Germinal center (tissue), 1 donor: ENCODE measurements around the gene NOL4.
"Not testable (repeated sequence)": the region's sequence is repeated elsewhere in the genome, so short reads cannot be mapped to it uniquely, and the experiment has no call there.

Experiments
- DNase-seq: peaks from one replicate; pipeline ENCODE4 v3.0.0; 2012; ENCODE audit warnings: mixed read lengths, low spot score

Gene NOL4, protein sequence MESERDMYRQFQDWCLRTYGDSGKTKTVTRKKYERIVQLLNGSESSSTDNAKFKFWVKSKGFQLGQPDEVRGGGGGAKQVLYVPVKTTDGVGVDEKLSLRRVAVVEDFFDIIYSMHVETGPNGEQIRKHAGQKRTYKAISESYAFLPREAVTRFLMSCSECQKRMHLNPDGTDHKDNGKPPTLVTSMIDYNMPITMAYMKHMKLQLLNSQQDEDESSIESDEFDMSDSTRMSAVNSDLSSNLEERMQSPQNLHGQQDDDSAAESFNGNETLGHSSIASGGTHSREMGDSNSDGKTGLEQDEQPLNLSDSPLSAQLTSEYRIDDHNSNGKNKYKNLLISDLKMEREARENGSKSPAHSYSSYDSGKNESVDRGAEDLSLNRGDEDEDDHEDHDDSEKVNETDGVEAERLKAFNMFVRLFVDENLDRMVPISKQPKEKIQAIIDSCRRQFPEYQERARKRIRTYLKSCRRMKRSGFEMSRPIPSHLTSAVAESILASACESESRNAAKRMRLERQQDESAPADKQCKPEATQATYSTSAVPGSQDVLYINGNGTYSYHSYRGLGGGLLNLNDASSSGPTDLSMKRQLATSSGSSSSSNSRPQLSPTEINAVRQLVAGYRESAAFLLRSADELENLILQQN

DNA sequence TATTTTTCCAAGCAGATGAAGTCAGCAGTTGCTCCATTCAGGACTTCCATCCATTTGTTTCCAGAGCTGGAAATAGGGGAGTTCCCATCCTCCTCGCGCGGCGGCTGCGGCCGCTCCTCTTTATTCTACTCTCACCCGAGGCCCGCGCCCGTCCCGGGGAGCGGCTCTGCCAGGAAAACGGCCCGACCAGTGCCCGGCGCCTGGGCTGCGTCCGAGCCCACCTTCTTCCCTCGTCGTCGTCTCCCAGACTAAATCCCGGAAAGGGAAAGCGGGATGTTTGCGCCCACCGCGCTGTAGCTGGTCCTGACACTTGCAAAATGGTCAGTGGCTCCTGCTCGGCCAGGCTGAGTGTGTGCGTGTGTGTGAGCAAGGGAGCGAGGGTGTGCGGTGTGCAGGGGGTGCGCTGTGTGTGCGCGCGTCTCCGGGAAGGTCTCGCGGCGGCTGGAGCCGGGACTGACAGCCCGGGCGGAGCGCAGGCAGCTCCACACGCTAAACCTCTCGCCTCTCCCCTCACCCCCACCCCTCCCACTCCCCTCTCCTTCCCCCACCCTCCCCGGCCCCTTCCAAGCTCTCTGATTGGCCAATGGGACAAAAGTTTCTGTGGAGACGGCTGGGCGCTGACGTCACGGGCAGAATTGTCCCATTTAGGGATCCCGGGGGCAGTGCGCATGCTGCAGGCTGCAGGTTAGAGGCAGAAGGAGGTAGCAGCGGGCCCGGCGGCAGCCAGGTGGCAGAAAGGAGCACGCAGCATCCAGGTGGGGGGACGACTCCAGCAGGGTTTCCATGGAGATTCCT, at the start of gene NOL4:
Gene NOL4 (minus strand): TSS at position 491 of the 795 bp plus-strand sequence. CDS start 1,660 bp downstream, outside the sequence.
- no peak for DNase-seq

DNA sequence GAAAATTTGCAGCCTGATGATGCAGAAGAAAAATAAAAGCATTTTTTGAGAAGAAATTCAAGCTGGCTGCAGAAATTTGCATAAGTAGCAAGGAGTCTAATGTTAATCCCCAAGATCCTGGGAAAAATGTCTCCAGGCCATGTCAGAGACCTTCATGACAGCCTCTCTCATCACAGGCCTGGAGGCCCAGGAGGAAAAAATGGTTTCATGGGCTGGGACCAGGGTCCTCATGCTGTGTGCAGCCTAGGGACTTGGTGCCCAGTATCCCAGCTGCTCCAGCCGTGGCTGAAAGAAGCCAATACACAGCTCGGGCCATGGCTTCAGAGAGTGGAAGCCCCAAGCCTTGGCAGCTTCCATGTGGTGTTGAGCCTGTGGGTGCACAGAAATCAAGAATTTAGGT, 41.3 kb upstream of the NOL4 start:
- DNase-seq: not testable (repeated sequence)

DNA sequence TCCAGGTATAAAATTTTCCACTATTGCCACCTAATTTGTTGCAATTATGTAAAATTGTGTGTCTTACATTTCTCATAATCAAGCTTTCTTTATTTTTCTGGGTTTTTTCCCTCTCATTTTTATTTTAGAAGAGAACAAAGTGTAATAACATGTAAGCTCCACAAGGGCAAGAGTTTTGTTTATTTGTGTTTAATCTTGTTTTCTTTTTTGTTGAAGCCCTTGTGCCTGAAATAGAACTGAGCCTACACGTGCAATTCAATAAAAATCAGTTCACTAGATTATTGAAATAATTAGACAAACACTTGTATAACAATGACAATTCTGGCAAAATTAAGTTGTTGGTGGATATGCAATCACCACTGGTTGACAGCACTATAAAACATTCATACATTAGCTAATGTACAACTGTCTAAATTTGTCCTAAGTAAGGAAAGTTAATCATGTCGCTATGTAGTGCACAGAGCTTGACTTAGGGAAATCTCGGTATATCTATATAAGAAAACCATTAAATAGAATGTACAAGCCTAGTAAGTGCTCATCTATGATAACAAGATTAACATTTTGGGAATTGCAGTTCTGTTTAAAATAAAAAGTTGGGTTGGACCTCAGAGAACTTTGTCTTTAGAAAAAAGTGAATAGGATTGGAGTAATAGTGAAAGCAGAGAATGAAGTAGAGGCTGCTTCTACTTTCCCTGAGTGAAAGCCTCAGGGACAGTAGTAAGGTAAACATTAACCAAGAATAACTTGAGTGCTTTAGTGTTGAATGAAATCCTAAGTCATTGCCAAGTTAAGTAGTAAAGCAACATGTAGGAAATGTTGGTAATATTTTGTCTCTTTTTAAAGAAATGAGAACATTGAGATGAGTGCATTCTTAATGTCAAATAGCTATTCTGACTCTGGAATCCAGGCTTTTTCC, 37.4 kb upstream of the NOL4 start:
- no peak for DNase-seq

DNA sequence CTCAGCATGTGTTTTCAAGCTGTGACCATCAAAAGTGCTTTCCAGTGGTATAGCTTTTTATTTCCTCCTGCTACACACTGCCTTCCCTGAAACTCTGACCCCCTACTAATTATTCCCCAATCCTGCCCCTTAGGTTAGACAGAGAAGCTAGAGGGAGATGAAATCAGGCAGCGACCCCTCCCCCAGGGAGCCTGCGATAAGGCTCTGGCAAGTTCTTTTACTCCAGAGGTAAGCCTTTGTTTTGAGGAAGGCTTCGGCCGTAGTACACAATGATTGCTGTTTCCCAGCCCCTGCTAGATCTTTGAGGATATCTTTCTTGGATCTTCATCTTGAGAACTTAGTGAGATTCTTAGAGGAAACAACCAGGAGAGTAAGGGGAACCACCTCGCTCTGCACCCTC, 33.5 kb upstream of the NOL4 start:
- DNase-seq: no peak

DNA sequence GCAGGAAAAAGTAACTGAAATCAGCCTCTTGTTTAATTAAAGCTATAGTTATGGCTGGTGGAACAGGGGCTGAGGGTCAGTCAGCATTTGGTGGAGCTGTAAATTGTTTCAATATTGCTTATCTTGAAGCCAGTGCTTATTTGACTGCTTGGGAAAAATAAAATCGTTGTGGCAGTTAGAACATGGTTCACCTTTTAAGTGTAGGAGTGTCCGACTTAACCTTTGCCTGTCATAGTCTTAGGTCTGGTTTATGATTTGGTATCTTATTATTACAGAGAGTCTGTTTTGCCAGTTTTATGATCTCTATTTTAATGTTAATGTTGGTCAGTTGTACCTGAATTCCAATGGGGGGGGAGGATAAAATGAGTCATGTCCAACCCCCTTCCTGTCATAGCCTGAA, 27.2 kb upstream of the NOL4 start:
- DNase-seq: no peak

DNA sequence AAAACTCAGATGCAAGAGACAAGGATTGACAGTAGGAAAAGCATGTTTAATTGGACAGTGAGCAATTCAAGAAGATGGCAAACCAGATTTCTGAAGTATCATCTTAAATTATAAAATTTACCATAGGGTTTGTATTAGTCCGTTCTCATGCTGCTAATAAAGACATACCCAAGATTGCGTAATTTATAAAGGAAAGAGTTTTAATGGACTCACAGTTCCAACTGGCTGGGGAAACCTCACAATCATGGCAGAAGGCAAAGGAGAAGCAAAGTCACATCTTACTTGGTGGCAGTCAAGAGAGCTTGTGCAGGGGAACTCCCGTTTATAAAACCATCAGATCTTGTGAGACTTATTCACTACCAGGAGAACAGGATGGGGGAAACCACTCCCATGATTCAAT, 24.0 kb upstream of the NOL4 start:
- no peak for DNase-seq

DNA sequence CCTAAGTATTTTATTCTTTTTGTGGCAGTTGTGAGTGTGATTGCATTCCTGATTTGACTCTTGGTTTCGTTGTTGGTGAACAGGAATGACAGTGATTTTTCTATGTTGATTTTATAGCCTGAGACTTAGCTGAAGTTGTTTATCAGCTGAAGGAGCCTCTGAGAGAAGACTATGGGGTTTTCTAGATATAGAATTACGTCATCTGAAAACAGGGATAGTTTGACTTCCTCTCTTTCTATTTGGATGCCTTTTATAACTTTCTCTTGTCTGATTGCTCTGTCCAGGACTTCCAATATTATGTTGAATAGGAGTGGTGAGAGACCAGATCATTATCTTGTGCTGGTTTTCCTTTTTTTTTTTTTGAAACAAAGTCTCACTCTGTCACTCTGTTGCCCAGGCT, 18.0 kb upstream of the NOL4 start:
- no peak for DNase-seq

DNA sequence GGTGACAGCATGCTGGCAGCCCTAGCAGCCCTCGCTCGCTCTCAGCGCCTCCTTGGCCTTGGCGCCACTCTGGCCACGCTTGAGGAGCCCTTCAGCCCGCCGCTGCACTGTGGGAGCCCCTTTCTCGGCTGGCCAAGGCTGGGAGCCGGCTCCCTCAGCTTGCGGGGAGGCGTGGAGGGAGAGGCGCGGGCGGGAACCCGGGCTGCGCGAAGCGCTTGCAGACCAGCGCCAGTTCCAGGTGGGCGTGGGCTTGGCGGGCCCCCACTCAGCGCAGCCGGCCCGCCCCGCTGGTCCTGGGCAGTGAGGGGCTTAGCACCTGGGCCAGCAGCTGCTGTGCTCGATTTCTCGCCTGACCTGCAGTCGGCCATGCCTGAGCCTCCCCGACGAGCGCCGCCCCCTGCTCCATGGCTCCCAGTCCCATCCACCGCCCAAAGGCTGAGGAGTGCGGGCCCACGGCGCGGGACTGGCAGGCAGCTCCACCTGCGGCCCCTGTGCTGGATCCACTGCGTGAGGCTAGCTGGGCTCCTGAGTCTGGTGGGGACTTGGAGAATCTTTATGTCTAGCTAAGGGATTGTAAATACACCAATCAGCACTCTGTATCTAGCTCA, 9.2 kb upstream of the NOL4 start:
- DNase-seq: not testable (repeated sequence)

DNA sequence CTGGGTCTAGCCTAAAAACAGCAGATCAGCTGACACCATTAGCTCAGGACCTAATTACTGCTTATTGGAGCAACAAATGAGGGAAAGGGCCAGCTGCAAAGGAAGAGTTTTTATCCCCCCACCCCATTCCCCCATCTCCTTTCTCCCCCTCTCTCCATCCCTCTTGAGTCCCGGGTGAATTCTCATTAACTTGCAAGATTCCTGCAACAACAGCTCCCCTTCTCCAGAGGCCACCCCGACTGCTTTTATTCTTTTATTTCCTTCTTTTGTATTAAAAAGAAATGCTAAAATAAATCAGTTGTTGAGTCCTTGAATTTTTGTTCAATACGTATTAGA, 473 bp upstream of the NOL4 start:
- no peak for DNase-seq

DNA sequence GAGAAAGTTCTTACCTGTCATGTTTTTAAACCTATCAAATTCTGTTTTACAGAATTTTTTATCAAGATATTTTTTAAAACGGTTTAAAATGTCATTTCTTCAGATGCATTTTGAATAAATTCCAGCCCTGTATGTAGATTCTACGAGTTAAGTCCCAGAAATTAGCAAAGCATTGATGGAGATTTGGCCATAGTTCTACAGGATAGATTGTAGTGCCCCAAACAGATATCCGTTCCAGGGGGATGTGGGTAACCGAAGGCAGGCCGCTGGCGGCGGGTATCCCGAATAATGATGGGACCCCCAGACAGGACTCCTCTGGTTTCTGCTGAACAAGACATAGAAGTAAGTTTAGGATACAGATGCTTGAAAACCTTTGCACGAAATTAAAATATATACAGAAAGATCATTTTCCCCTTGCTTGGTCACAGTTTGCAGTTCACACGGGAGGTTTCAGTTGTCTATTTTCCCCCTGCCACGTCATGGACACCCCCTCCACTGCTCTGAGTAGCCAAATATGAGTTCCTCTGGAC, 755 bp downstream of the NOL4 start:
- DNase-seq: no peak

DNA sequence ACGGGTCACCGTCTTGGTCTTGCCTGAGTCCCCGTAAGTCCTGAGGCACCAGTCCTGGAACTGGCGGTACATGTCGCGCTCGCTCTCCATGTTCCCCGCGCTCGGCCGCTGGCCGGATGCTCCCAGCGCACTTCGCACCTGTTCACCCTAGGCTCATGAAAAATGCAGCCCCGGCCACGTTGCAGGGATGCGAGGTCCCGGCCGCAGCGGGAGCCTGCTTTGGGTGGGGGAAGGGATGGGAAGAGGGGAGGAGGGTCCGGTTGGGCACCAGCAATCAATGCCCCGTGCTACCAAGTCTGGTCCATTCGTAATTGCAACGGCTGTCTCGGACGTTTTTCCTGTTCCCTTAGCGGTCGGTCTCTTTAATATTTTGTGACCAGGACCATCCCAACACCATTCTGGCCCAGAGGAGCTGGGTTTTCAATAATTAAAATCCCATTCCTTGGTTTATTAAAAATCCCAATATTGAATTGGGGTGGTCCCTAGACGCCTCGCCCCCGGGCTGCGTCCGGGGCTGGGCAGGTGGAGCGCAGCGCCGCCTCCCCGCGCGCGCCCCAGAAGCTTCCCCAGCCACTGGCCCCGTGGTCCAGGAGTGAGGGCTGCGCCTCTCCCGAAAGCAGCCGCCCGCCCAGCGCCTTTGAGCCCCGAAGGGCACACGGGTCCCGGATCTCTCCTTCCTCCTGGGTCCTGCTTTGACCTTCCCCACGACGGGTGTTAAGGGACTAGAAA, 1.4 kb downstream of the NOL4 start:
- DNase-seq: no peak

DNA sequence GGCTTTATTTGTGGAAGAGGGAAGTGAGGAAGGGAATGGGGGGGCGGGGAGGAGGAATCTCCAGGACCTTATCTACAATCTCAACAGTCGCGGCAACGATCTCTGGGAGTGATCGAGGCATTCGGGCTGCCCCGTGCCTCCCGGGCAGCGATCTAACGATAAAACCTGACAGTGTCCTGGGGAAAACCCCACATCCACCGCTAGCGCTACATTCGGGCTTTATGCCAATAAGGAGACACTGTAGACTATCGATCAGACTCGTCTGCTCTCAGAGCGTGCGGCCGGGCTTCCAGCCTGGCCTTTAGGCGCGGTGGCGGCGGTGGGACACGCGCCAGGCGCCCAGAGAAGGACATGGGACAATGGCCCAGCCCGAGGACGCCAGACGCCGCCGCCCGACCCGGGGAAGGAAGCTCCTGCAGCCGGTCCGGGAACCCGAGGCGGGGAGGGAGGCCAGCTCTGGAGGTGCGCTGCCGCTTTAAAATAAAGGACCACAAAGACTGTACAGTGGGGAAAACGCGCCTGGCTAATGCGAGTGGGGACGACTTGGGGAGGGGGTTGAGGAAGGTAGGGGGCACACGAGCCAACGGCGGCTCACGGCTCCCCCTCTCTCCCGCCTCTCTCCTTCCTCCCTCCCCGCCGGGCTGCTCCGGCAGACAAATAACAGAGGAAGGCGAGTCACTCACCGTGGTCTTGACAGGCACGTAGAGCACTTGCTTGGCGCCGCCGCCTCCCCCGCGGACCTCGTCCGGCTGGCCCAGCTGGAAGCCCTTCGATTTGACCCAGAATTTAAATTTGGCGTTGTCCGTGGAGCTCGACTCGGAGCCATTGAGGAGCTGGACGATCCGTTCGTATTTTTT, 2.2 kb downstream of the NOL4 start:
- no peak for DNase-seq

DNA sequence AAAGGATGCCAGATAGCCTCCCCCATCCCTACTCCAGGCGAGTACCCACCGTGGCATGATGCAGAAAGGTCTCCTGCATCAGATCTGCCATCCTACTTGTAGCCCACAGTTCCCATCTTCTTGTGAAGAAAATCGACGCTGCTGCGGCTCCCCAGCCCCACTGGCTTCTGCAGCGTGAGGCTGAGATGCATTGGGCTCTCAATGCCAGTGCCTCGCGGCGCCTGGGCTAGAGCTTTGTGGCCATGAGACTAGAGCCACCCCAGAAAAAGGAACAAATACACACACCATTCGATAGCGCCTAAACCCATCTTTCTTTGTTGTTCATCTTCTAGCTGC, 2.8 kb downstream of the NOL4 start:
- DNase-seq: no peak

DNA sequence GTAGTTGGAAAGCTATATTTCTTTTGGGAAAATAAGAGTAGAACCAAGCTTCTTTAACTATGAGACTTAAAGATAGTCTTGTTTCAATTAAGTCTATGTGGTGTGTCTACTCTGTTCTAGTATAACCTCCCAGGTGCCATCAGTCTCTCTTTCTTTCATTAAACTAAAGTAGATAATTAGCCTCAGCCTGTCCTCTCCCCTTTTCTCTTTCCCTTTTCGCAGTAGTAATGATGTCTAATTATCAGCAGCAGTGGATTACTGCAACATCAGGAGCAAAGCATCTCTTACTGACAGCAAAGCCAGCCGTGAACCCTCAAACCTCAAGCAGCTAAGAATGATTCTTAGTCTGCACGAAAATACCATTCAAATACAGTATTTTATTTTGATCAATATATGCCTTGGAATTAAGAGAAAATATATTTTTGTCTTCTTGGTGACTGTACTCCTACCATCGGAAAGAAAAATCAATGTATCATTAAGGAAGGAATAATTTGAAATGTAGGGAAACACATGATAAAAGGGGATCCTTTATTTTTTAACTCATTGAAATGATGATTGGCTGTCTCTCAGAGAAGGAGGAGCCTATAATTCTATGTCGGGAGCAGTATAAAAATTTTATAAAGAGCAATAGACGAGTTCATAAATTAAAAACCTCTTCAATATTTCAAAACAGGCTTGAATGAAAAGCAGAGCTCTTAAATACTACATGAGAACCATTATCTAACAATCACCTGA, 4.5 kb downstream of the NOL4 start:
- no peak for DNase-seq

DNA sequence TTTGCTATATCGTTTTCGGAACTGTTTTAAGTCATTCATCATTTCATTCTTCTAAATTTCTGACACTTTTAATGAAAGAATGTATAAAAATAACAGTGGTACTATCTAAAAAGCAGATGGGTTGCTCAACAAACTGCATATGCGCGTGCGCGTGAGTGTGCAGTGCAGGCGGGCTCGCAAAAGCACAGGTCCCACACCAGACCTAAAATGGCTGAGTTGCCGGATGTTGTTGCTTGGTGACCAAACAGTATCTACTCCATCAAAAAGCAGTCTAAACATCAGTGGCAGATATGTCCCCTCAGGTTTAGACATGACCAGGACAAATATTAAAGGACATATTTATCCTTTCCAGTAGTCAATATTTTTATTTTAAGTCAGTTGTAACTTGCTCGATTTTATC, 5.1 kb downstream of the NOL4 start:
- DNase-seq: no peak

DNA sequence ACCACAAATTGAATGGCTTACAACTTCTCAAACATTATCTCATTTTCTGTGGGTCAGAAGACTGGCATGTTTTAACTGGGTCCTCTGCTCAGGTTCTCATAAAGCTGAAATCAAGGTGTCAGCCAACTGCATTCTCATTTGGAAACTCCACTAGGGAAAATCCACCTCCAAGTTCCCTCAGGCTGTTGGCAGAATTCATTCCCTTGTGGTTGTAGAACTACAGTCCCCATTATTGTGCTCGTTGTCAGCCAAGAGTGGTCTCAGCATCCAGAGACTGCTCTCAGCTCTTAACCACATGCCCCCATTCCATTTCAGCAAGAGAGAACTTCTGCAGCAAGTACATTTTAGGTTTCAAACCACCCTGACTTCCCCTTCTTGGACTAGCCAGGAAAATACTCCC, 12.2 kb downstream of the NOL4 start:
- DNase-seq: no peak

DNA sequence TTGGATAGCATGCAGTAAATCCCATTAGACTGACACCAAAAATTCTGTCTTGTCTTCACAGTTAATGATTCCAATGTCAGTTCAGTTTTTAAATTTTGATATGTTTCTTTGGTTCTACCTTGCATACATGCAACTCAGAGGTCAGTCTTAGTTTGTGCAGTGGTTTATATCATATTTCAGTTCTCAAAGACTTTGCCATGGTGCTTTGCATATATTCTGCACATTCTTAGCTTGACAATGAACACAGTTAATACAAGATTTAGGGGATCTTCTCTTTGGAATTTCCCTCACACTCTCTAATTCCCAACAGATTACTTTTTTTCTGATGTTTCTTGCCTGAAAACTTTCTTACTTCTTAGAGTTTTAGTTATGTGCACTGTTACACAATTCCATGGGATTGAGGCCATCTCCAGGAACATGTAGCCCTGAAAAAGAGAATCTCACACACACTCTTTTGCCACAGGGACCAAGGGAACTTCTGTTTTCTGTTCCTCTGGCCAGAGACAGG, 17.3 kb downstream of the NOL4 start:
- DNase-seq: no peak

DNA sequence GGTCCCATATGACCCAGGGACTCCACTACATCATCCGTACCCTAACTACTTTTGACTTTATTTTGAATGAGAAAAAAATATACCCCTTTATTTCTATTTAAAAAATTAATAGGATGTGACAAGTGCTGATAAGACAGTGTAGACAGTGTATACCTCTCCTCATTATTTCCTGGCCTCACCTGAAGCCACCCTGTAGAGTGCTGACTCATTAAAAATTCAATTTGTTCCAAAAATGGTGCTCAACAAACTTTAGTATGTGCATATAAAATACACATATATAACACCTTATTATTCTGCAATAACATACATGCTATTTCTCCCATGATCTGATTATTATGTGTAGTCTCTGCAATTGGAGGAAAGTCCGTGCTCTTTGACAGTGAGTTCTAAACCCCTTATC, 20.8 kb downstream of the NOL4 start:
- DNase-seq: no peak

DNA sequence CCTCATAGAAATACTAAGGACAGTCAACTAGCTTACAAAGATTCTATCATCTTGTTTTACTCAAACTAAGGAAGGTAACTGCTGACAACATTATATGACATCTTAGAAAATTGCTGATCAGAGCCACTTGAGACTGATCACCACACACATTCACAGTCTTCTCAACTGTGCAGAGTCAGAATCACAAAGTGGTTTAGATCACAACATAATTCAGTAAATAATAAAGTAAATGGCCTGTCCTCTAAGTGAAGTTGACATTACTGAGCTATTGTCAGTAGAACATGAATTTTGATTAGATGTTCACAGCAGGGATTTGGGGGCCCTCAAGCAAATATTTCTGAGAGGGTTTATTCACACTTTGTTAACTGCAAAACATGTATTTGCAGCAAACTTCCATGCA, 28.5 kb downstream of the NOL4 start:
- no peak for DNase-seq
